Esophagus squamous epithelium (tissue), 5 donors: ENCODE results near the gene NUP133. TPM values are rescaled to one million over a fixed set of nuclear protein-coding genes. Genes with fewer than 3 reads are reported as not detected.

Source experiments
- DNase-seq: peaks from one replicate; lab custom pipeline; 2025; lab: John Stamatoyannopoulos, UW
- H3K27ac ChIP-seq, 4 donors: fragments of 200-600 bp; sonication (generic); one replicate each; pipeline ENCODE4 v1.5.1; 2016 to 2019; ENCODE audit warnings: mild to moderate bottlenecking in 1 of 4
- H3K27me3 ChIP-seq, 4 donors: fragments of 200-600 bp; sonication (generic); 1 replicate in 3 of 4; 2 replicates in 1 of 4; pipeline versions ENCODE4 v1.5.1 to v1.6.0; 2017 to 2021; ENCODE audit warnings: antibody characterized with exemption in 1 of 4
- H3K36me3 ChIP-seq, 3 donors: fragments of 200-600 bp; sonication (generic); one replicate each; pipeline ENCODE4 v1.5.1; 2016 to 2019
- H3K4me1 ChIP-seq, 3 donors: fragments of 200-600 bp; sonication (generic); one replicate each; pipeline ENCODE4 v1.5.1; 2017 to 2019
- H3K4me3 ChIP-seq, 4 donors: fragments of 200-600 bp; sonication (generic); 1 replicate in 3 of 4; 2 replicates in 1 of 4; pipeline ENCODE4 v1.5.1; 2016 to 2019; ENCODE audit warnings: mild to moderate bottlenecking in 2 of 4, moderate library complexity in 1 of 4
- H3K9me3 ChIP-seq, 3 donors: fragments of 200-600 bp; sonication (generic); one replicate each; pipeline ENCODE4 v1.5.1; 2016 to 2019
- POLR2A ChIP-seq, 4 donors: fragments of 450-650 bp; IDR thresholded peaks; one replicate each; pipeline ENCODE4 v1.6.1; 2017; ENCODE audit warnings: antibody characterized with exemption in 4 of 4, mild to moderate bottlenecking in 4 of 4, moderate library complexity in 3 of 4
- WGBS, 2 donors: methylation state at CpG; one replicate each; pipeline ENCODE4 v1.1.5; 2018; 5-methylcytosine and 5-hydroxymethylcytosine counted together
- intact Hi-C: fragments of 100-400 bp; cut with DNase I; formaldehyde crosslinking; loops from one replicate; pipeline ENCODE4 v1.15.0; 2022
- total RNA-seq, 4 donors: library from RNA; depleted of rRNA; stranded (reverse); fragments of >200 nt; gene quantifications; one replicate each; pipeline ENCODE4 v1.1.0, GENCODE V29; 2016
- TF ChIP-seq, protein P1 (sequence below), 6 experiments: fragments of 450-650 bp in 4 of 6; fragments of 200-600 bp in 2 of 6; sonication (generic) in 2 of 6; IDR thresholded peaks; one replicate each; pipeline ENCODE4 v1.5.1; 2016 to 2019; ENCODE audit warnings: antibody characterized with exemption in 6 of 6, mild to moderate bottlenecking in 4 of 6, moderate library complexity in 4 of 6
- donor health status: DM: yes; HTN: yes; CAD: no.

Gene NUP133
- total RNA-seq, 4 donors from 2014 or later, result 11.1 to 29.3 (median 22.0) TPM

DNA sequence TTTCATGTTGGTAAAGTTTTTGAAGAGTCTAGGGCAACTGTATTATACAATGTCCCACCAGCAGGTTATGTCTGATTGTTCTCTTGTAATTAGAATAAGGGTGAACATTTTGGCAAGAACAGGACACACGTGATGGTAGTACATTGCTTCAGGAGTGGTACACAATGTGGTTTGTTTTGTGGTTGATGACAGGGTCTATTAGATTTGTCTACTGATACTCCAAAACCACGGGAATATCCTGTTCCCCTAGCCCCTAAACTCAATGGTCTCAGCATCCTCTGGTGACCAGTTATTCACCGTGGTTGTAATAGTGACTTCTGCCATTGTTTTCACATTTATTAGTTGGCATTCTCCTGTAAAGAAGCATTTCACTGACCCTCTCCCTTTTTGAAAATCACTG, 52.1 kb downstream of the NUP133 start:
- no peak for TF ChIP-seq POLR2A (IDR thresholded peaks at IDR 0.05)
- TF ChIP-seq, protein P1, sequence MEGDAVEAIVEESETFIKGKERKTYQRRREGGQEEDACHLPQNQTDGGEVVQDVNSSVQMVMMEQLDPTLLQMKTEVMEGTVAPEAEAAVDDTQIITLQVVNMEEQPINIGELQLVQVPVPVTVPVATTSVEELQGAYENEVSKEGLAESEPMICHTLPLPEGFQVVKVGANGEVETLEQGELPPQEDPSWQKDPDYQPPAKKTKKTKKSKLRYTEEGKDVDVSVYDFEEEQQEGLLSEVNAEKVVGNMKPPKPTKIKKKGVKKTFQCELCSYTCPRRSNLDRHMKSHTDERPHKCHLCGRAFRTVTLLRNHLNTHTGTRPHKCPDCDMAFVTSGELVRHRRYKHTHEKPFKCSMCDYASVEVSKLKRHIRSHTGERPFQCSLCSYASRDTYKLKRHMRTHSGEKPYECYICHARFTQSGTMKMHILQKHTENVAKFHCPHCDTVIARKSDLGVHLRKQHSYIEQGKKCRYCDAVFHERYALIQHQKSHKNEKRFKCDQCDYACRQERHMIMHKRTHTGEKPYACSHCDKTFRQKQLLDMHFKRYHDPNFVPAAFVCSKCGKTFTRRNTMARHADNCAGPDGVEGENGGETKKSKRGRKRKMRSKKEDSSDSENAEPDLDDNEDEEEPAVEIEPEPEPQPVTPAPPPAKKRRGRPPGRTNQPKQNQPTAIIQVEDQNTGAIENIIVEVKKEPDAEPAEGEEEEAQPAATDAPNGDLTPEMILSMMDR (IDR thresholded peaks at IDR 0.05), result no peak
- Histone ChIP-seq H3K36me3 (peaks cover 0 to 89% (median 11%) of the 10 kb centered on the region in 3 donors), H3K4me1 (no peaks in the 10 kb centered on the region), H3K9me3 (no peaks in the 10 kb centered on the region), H3K27ac (no peak overlapping the region), H3K4me3 (no peak overlapping the region), H3K27me3 (no peaks in the 10 kb centered on the region)
- intact Hi-C loops, result no loop called here
- 59 to 76% methylated on average over 3 of the region's 3 CpGs for WGBS, 2 donors
- no peak for DNase-seq

DNA sequence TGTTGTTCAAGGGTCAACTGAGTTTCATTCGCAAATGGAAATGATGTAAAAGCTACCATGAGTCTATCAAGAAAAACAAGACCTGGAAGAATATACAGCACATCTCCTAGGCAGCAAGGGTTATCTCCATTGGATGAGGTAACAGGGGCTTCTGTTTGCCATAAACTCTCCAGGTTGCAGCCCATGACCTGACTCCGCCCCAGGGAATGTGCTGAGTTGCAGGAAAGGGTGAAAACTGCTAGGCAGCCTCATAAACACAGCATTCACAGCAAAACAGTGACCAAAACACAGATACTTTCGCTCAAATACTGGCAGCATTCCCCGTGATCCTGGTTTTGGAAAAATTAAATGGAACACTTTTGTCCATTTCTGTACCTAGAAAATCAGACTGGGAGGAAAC, 54.1 kb downstream of the NUP133 start:
- Histone ChIP-seq H3K27me3 (no peaks in the 10 kb centered on the region), H3K9me3 (no peaks in the 10 kb centered on the region), H3K36me3 (peaks cover 0 to 88% (median 9%) of the 10 kb centered on the region in 3 donors), H3K4me1 (no peaks in the 10 kb centered on the region), H3K4me3 (no peak overlapping the region), H3K27ac (no peak overlapping the region)
- DNase-seq, result no peak
- intact Hi-C loops, result no loop called here
- WGBS, 2 donors, result 81 to 93% methylated on average over 4 of the region's 4 CpGs
- TF ChIP-seq POLR2A (IDR thresholded peaks at IDR 0.05), result no peak
- TF ChIP-seq, protein P1 (IDR thresholded peaks at IDR 0.05), result no peak

DNA sequence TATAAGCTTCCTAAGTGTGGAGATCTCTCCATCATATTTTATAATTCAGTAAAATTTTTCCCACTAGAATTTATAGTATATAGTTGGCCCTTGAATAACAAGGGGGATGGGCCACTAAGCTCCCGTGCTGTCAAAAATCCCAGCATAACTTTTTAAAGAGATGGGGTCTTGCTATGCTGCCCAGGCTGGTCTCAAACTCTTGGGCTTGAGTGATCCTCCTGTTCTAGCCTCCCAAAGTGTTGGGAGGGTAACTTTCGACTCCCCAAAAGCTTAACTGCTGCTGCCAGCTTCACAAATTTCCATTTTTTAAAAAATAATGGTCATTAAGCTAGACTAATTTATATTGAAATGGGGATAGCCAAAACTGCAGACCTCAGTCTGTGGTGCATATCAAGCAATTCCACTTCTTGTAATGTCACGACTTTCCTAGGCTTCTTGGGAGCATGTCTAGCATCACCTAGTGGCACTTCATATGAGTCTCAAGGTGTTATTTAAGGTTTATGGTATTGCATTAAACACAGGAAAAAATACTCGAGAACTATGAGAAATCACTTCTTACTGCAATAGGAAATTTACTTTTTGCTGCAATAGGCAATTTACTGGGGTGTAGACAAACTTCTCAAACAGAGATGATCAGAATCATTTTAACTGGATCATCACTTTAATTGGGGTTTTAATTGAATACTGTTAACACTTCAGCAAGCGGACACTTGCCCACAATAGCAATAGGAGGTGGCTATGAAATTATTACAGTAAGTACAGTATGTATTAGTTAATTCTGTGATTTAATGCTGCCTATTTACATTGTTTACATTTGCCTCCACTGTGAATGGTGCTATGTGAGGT, 55.0 kb downstream of the NUP133 start:
- H3K36me3 ChIP-seq, result peaks cover 0 to 88% (median 8%) of the 10 kb centered on the region in 3 donors
- no peak overlapping the region for H3K4me3 ChIP-seq
- no peaks in the 10 kb centered on the region for H3K27me3 ChIP-seq
- WGBS, 2 donors, result 72 to 84% methylated on average over 5 of the region's 5 CpGs
- H3K9me3 ChIP-seq, result no peaks in the 10 kb centered on the region
- no peaks in the 10 kb centered on the region for H3K4me1 ChIP-seq
- DNase-seq, result no peak
- TF ChIP-seq POLR2A (IDR thresholded peaks at IDR 0.05), result no peak
- TF ChIP-seq, protein P1 (IDR thresholded peaks at IDR 0.05), result peak in 4 of 6 experiments; percentile 9 to 52 (median 26)
- intact Hi-C loops, result no loop called here
- no peak overlapping the region for H3K27ac ChIP-seq

DNA sequence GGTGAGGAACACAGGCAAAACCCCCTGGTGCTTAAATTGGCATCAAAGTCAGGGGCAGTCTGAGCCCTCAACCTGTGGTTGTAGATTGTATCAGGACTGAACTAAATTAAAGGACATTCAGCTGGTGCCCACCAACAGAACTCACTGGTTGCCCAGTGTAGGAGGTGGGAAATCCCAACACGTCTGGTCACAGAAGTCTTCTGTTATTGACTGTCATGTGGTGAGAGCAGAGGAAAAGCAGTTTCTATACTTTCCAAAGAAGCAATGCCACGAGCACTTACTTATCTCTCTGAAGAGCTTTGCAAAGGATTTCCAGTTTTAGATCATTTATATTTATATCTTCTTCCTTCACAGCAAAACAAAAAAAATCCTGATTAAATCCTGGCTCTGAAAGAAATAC, 59.3 kb downstream of the NUP133 start:
- no peak for DNase-seq
- H3K4me3 ChIP-seq, result no peak overlapping the region
- no peaks in the 10 kb centered on the region for H3K27me3 ChIP-seq
- H3K36me3 ChIP-seq, result peaks cover 0 to 88% (median 10%) of the 10 kb centered on the region in 3 donors
- H3K4me1 ChIP-seq, result no peaks in the 10 kb centered on the region
- WGBS, 2 donors, result 63 to 73% methylated on average over 2 of the region's 2 CpGs
- no peaks in the 10 kb centered on the region for H3K9me3 ChIP-seq
- H3K27ac ChIP-seq, result no peak overlapping the region
- intact Hi-C loops, result no loop called here
- TF ChIP-seq, protein P1 (IDR thresholded peaks at IDR 0.05), result no peak
- no peak for TF ChIP-seq POLR2A (IDR thresholded peaks at IDR 0.05)

DNA sequence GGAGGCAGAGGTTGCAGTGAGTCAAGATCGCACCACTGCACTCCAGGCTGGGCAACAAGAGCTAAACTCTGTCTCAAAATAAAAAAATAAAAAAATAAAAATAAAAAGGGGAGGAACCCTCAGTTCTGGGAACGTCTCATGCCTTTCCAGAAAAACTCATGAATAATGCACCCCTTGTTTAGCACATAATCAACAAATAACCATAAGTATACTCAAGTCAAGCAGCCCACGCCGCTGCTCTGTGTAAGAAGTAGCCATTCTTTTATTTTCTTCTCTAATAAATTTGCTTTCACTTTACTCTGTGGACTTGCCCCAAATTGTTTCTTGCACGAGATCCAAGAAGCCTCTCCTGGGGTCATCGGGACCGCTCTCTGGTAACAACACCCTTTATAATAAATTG, 59.8 kb downstream of the NUP133 start:
- no peak for DNase-seq
- WGBS, 2 donors, result 88 to 96% methylated on average over 7 of the region's 7 CpGs
- H3K9me3 ChIP-seq, result no peaks in the 10 kb centered on the region
- intact Hi-C loops, result no loop called here
- no peaks in the 10 kb centered on the region for H3K27me3 ChIP-seq
- peaks cover 0 to 92% (median 10%) of the 10 kb centered on the region in 3 donors for H3K36me3 ChIP-seq
- TF ChIP-seq, protein P1 (IDR thresholded peaks at IDR 0.05), result no peak
- no peak for TF ChIP-seq POLR2A (IDR thresholded peaks at IDR 0.05)
- no peak overlapping the region for H3K27ac ChIP-seq
- H3K4me1 ChIP-seq, result no peaks in the 10 kb centered on the region
- H3K4me3 ChIP-seq, result no peak overlapping the region
